Measurements from ENCODE around the gene HERC2.
"Not testable (repeated sequence)": the region's sequence is repeated elsewhere in the genome, so short reads cannot be mapped to it uniquely, and the experiment has no call there.

HERC2 gene

DNA sequence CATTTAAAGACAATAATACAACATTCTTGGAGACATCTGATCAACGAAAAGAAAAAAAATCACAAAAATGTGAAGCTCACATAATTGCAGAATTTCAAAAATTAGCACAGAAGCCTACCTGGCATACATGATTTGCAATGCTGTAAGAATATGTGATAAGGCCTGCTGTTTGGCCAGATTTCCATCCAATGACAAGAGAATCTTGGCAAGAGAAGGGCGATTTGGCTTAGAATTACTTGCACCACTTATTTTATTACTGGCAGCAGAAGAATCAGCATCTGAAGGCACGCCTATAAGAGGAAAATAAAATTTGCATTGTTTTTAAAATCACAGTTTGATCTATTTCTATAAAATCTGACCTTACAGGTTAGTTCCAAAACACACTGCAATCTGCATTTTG, 152.6 kb downstream of the HERC2 start:
- DNase-seq = no peak

DNA sequence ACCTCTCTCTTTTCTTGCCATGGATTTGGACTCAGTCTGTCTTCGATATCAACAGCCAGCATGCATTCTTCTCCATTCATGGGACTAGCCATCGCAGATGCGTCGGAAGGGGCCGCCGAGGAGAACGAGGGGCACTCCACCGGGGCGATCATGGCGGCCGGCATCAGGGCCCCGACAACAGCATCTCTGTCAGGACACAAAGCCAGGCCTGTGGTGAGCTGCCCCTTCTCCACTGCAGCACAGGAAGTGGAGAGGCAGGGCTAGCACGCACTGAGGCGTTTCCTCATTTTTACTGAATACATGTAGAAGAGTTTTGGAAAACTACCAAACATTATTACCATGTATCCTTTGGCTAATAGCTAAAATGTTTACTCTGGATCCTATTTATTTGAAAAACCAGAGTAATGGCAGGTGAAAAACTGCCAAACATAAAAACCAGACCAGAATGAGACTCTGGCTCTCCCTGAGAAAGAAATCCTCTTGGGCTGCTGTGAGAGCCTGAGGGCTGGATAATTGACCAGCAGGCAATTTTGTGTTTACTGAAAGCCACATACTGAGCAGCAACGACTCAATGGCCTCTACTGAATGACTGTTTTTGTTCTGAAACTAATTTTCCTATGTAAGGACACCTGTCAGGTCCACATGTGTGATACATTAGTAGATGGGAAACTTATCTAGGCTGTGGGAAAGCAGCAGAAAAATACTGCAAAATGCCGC, 153.4 kb downstream of the HERC2 start:
- DNase-seq = not testable (repeated sequence)

DNA sequence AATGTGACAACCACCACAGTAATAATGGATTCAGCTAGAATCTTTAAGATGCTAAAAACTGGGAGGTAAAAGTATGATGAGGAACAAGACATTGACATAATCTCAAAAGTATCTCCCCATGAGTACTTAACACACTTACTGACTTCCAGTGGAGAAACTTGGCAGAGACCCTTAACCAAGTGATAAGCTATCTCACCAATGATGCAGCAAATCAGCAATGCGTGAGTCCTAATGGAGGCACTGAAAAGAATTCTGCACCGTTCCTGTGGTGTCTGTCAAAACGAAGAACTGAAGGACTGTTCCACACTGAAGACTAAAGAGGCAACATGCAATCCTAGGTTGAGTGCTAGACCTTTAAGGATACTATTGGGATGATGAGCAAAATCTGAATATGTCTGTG, 154.9 kb downstream of the HERC2 start:
- no peak for DNase-seq

GRCh38 chr15:28165791-28166190, 156.2 kb downstream of the HERC2 start:
- DNase-seq = no peak

- DNase-seq = no peak
Measured at GRCh38 chr15:28164876-28165275, 157.1 kb downstream of the HERC2 start.

DNA sequence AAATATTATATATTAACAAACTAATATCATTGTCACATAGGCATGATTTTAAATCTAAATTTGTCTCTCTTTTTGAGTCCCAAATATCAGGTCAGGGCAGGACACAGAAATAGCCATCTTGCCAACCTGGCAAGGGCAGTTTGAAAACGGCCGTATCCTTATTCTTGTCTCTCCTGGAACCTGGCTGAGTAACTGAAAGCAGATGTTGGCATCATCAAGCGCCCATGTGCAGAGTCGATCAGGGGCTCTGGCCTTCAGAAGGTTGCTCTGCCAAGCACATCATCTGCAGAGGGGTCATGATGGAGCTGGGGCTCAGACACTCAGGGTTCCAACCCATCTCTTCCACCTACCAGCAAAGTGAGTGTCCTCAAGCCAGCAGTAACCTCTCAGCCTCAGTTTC, 167.7 kb downstream of the HERC2 start:
- DNase-seq = no peak

- DNase-seq = no peak
Measured at GRCh38 chr15:28153492-28154119, 168.4 kb downstream of the HERC2 start.

DNA sequence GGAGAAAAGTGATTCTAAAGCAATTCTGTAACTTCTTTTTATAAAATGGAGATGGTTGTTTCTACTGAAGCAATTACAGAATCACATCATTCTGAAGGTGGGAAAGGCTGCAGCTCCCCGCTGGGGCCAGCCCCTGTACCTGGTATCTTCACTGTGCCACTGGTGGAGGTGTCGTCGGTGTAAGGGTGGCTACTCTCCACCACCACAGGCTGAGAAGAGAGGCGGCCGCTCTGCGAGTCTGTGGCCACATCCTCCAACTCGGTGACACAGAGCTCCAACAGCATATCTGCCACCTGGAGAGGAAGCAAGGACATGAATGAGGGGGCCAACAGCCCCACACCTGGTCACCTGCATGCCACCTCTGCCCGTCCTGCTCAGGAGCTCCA, 169.4 kb downstream of the HERC2 start:
- not testable (repeated sequence) for DNase-seq

DNA sequence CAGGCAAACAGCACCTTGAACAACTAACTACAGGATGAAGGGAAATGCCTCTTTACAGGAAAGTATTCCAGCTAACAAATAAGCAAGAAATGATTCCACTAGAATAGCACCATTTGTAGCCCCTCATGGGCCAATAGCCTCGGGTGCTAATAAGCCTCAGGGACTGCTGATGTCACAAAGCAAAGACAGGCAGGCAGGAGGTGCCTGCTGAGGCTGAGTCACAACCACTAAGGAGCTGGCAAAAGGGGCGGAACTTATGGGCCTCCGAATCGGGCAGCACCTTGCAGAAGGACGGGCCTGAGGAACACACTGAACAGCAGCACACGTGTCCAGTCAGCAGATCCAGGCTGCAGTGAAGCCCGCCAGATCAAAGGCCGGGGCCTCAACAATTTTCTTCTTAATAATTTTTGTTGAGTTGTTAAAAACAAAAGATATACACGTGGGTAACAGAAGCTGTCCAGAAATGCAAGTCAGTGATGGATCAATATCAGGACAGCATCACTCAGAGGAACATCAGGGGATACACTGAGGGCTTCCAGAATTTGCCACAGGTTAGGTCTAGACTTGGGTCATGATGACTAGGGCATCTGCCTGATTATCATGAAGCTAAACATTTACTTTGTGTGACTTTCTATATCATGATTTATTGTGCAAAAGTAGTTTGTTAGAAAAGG, 170.0 kb downstream of the HERC2 start:
- not testable (repeated sequence) for DNase-seq

- no peak for DNase-seq
Measured at GRCh38 chr15:28147801-28148200, 174.2 kb downstream of the HERC2 start.

- not testable (repeated sequence) for DNase-seq
Measured at GRCh38 chr15:28145419-28145818, 176.6 kb downstream of the HERC2 start.

DNA sequence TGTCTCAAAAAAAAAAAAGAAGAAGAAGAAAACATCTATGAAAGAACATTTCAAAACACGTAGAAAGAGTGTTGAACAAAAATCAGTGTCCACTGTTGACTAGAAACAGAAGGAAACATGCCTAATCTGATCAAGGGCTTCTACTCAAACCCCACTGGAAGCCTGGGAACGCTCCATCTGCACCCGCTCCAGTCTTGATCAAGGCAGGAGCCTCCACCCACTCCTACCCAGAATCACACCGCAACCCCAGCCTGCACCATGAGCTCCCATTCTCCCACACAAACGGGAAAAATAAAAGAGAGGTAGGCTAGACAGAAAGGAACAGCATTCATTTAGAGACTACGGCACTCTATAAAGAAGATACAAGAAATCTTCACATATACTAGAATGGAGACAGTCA, 181.9 kb downstream of the HERC2 start:
- no peak for DNase-seq

- not testable (repeated sequence) for DNase-seq
Measured at GRCh38 chr15:28137408-28138039, 184.5 kb downstream of the HERC2 start.

DNA sequence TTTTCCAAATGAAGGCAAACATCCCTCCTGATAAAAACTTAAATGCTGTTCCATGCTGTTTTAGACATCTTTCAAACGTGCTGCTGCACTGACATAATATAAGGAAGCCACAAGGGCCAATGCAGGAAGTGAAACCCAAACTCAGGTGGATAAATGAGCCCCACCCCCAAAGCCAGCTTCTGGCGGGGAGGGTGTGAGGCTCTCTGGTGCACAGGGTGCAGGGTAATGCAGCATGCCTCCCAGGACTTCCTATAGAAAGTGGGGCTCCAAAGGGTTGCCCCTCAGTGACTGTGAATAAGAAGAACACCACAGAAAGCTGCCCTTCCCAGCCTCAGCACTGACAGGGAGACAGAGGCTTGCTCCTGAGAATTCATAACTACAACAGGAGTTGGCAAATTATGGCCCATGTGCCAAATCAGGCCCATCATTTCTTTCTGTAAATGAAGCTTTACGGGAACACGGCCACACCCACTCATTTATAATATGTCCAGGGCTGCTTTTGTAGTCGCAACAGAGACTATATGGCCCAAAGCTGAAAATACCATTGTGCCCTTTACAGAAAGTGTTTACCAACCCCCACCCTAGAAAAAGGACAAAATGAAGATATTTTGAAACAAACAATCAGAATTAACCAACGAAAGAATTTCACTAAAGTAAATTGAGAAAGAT, 185.6 kb downstream of the HERC2 start:
- DNase-seq = not testable (repeated sequence)

- DNase-seq = no peak
Measured at GRCh38 chr15:28133281-28133680, 188.7 kb downstream of the HERC2 start.

- DNase-seq = no peak
Measured at GRCh38 chr15:28132524-28133275, 189.3 kb downstream of the HERC2 start.

- no peak for DNase-seq
Measured at GRCh38 chr15:28131946-28132345, 190.0 kb downstream of the HERC2 start.

DNA sequence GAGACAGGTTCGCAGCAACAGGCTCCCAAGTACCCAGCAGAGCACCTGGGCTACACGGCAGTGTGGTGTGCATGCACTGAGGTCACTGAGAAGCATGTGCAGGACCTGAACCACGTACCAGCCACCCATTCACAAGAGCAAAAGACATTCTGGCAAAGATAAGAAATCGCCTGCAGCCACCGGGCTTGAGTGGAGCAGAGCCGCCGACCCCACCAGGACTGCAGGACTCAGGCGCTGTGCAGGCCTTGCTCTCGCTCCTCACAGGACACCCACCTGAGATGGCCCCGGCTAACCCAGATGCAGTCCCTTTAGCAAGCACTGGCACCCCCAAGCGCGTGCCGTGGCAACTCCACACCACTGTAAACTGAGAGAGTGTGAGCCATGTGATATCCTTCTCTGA, 190.6 kb downstream of the HERC2 start:
- no peak for DNase-seq

DNA sequence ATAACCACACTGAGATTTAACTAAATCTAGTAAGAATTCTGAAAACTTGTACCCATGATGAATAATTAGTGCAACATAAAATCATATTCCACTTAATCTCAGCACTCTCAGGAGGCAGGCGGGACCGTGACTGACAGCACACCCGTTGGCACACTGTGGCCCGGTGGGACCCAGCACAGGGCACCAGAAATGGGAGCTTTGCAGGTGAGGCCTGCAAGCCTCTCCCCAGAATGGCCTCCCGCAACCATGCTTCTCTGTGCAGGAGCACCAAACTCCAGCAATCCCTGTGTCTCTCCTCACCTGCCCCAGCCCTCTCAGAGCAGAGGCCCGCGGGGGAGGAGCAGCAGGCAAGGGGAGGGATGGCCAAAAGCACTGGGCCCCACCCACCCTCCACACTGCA, 191.3 kb downstream of the HERC2 start:
- DNase-seq = no peak

DNA sequence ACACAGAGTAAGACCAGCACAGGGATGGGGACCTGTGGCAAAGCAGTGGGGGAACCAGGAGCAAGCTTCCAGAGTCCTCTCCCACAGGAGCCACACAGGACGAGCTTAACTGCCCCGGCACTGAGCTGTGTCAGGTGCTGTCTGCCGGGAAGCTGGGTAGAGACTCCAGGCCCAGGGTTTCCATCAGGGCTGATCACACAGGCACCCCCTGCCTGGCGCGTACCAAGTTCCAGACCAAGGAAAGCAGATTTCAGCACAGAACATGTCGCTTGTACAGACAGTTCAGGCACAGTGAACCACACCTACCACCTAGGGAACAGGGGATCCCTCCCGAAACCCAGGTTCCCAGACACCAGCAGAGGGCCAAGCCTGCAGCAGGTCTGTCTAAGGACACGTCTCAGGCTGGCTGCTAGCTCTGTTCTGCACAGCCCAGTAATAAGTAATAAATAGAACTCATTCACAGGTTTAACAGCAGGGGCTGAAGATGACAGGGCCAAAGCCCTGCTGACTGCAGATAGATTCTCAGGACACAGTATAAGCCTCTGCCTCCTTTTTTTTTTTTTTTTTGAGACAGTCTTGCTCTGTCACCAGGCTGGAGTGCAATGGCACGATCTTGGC, 192.6 kb downstream of the HERC2 start:
- DNase-seq = no peak

DNA sequence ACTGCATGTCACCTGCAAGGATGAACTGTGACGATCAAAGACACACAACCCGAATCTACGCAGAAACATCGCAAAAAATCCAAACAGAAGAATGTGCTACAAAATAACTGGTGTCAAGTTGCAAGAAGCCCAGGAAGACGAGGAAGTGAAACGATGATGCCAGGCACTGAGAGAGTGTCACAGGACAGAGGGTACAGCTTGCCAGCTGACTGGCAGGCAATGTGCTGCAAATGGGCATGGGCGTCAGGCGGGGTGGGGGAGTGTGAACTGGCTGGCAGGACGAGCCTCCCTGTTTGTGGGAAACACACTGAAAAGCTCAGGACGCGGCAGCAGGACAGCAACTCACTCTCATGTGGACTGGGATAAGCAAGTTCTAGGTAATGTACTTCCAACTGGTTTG, 193.9 kb downstream of the HERC2 start:
- no peak for DNase-seq

DNA sequence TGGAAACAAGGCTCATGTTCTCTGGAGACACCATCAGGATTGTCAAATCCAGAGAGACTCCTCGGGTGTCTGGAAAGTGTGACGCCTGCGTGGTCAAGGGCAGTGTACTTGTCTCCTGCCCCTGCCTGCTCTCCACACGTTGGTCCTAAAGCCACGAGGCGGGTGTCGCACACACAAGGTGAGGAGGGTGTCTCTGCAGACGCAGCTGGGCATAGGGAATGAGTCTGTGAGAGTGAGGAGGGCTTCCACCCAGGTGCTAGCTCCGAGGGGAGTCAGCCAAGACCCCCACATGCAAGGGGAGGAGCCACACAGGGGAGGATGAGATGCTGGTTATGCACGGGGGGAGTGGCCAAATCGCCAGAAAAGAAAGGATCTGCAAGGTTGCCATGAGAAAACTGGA, 194.9 kb downstream of the HERC2 start:
- DNase-seq = no peak
